ENCODE results near the gene LTO1.

LTO1 gene, protein sequence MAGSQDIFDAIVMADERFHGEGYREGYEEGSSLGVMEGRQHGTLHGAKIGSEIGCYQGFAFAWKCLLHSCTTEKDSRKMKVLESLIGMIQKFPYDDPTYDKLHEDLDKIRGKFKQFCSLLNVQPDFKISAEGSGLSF

DNA sequence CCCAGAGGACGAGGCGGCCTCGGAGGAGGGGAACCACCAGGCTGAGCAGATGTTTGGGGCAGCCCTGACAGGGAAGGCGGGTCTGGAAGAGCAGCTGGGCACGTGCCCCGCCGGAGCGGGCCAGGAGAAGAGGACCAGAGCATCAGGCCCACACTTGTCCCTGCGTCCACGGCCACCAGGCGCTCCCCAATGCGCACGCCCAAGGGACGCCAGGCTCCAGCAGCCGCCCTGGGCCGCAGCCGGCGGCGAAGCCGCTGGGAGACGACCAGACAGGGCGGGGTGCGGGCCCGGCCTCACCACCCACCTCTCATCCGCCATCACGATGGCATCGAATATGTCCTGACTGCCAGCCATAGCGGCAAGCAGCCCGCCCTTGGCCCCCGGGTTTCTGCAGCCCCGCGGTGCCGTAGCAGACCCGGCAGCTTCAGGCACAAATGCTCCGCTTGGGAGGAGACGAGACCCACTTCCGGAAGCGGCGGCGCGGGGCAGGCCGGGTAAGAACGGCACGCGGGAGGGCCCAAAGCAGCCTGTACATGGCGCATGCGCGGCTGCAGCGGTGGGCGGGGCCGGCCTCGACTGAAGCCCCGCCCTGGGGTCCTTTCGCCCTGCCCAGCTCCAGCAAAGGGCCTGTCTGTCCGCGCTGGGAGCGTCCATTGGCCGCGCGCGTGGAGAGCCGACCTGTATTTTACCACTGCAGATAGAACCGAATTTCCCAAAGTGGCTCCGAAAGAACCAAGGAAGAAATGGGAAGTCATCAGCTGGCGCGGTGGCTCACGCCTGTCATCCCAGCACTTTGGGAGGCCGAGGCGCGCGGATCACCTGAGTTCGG is at the start of gene LTO1:
LTO1 (minus strand) TSS at position 468 of the 829 bp plus-strand sequence; CDS start at position 354, 114 bp downstream.
- peak; percentile 99 for DNase-seq (ENCODE audit: low spot score)

DNA sequence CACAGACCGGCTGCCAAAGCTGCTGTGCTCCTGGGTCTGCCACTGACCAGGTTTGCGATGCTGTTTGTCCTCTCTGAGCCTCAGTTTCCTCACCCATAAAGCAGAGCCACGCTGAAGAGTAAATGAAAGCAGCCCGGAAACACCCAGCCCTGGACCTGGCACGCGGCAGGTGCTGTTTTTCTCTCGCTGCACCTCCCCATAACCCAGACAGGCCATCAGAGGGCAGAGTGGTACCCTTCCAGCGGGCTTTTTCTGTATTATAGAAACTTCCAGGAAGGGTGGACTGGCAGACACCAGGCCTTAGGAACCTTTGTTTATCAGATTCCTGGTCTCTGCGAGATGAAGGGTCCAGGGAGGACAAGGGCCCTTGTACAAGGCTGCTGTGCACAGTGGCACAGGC is 46.6 kb upstream of the LTO1 start:
- peak; percentile 33 for DNase-seq (ENCODE audit: low spot score)

DNA sequence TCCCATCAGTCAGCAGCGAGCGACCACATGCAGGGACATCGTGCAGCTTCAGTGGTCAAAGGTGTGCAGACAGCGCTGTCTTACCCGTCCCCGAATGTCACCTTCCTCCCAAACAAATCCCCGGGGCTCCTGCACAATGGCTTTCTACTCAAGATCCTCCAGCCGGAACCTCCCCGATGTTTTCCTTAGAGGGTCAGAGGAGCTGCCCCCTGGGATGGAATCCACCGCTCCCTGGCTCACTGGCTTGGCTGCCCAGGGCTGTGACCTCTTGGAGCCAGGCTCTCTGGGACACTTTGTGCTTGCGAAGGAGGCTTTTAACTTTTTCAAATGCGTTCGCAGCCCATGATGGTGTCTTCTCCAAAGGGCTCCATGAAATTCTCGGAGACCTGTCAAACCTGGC is 46.0 kb upstream of the LTO1 start:
- no peak for DNase-seq (ENCODE audit: low spot score)

DNA sequence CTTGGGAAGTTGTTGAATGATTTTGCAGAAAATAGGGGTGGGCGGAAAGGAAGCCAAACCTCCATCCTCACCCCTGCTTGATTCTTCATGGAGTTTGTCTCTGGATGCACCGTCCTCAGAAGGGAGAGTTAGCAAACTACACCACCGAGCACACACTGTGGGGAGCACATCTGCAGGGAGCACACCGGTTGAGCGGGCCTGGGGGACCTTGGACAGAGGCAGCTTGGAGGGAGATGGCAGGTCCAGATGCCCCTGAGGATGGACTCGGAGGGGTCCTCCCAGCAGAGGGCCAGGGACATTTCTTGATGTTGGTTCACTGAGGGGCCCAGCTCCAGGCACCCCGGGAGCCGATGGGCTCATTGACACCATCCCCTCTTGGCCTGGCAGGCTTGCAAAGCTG is 43.8 kb upstream of the LTO1 start:
- DNase-seq (ENCODE audit: low spot score): no peak

DNA sequence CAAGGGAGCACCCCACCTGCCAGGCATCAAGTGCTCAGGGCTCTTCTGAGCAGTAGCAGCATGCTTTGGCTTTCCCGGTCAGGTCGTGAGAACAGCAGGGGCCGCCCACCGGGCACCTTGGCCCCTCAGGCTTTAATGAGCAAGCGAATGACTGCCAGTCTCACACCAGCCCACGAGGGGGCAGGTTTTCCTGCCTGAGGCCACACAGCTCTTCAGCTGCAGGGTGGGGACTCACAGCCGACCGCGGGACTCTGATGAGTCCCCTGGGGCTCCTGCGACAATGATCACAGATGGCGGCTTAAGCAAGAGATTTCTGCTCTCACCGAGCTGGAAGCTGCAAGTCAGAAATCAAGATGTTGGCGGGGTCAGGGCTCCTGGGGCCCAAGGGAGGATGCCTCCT is 43.0 kb upstream of the LTO1 start:
- DNase-seq (ENCODE audit: low spot score): peak; percentile 59

DNA sequence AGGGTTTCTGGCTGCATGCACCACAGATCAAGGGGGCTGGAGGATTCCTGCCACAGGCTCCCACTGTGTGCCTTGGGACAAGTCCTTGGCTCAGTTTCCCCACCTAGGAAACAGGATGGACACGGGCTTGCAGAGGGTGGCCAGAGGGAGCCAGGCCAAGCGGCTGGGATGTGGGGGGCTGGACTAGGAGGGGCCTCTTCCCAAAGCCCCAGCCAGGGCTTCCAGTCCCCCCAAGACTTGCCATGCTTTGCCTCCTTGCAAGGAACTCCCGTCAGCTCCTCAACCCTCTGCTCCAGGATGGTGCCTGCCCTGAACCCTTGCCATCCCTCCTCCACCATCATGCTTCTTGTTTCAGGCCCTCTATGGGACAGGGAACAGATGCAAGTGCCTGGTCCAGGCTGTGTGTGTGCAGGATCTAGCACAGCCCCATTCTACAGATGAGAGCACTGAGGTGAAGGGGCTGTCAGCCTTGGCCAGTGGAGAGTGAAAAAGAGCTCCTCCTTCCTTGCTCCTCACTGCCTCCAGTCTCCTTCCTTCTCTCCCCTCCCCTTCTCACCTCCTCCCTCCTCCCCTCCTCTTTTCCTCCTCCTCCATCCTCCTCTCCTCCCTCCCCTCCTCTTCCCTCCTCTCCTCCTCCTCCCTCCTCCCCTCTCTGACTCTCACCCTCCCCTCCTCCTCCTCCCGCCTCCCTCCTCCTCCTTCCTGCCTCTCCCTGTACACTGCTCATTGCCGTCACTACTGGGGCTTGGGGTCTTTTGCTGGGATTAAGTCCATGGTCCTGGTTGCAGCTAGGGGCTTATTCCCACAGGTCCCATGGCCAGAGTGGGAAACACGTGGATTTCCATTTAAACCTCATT is 42.0 kb upstream of the LTO1 start:
- DNase-seq (ENCODE audit: low spot score): no peak

DNA sequence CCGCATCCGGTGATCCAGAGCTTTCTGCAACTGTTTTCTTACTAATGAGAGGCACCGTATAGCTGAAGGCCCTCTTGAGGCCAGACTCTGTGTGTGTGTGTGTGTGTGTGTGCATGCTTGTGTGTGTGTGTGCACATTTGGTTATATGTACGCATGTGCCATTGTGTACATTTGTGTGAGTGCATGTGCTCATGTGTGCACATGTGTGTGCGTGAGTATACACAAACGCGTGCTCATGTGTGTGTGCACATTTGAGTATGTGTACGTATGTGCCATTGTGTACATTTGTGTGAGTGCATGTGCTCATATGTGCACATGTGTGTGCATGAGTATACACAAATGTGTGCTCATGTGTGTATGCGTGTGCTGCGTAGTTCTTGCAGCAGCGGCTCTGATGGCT is 40.9 kb upstream of the LTO1 start:
- DNase-seq (ENCODE audit: low spot score): no peak

DNA sequence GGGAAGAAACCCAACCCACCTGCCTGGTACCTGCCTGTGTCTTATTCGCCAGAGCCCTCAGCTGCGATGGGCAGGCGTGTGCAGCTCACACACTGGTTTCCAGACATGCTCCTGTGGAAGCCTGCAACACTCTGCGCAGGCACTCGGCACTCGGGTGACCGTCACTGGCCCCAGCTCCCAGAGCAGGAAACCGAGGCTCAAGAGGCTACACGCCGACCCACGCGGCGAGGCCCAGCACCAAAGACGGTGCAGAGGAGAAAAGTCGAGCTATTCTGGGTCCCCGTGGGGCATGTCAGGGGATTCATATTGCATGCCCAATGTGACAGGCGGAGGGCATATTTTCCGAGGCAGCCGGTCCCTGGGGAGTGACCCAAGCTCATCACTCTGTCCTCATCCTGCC is 40.3 kb upstream of the LTO1 start:
- DNase-seq (ENCODE audit: low spot score): no peak

DNA sequence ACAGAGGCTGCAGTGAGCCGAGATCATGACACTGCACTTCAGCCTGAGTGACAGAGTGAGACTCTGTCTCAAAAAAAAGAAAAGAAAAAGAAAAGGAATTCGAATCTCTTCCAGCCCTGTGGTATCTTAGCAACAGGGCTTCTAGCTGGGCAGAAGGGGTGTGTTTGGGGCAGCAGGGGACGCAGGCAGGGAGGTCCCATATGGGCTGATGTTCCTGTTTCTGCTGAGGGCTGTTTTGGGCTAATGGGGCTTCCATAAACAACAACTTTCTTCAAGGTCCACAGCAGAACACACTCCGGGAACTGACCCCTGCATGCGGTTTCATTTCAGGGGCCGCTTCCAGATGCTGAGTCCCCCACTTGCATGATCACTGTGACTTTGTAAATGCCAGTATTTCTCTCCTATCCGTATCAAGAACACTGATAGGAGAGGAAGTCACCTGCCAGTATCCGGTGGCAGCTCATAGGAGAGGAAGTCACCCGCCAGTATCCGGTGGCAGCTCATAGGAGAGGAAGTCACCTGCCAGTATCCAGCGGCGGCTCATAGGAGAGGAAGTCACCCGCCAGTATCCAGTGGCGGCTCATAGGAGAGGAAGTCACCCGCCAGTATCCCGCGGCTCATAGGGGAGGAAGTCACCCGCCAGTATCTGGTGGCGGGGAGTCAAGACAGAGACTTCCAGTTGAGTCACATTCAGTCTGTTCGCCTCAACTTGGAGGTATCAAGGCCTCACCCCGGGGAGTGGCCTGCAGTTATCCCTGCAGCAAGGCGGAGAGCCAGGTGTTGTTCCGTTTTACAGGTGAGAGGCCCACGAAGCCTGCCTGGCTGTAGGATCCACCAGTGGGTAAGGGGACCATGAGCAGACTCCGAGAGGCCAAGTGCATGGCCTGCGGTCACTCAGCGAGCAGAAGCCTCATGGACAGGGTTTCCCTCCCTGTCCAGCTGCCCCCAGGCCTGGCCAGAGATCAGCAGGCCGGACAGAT is 37.0 kb upstream of the LTO1 start:
- DNase-seq (ENCODE audit: low spot score): no peak

DNA sequence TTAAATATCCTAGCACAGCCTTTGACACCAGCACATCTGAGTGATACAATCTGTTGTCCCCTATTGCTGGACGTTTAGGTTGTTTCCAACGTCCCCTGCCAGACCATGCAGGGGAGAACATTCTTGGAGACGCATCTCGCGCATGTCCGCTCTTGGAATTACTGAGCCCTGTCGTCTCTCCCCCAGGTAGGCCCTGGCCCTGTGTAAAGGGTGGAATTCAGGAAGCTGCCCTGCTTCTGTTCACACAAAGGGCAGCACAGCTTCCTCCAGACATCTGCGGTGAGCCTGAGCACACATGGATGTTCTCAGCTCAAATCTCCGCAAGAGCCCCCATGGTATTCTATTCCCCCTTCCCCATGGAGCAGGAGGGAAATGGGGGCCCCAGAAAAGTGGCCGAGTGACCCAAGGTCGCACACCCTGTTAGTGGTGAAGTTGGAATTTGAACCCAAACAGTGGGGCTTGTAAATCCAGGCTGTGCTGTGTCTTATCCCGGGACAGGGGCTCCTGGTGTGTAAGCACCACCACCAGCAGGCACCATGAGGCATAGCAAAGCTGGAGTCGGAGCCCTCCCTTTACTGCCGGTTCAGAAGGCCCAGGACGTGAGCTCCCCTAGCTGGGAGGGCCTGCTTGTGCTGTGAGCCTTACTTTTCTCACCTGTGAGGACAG is 33.7 kb upstream of the LTO1 start:
- DNase-seq (ENCODE audit: low spot score): no peak

DNA sequence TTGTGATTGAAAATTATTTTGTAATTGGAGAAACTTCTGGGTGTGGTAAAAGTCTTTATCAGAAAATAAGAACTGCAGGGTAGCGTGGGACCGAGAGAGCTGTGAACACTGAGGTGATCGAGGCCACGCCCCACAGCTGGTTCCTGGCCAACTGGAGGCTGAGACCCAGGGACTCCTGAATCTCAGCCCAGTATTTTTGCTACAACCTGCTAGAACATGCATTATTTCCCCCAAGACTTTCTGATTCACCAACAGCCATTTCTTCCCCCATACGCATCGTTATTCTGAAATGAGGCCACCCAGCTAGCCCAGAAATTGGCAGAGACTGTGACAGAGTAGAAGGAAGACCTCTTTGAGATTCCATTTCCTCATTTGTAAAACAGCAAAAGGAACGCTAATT is 32.0 kb upstream of the LTO1 start:
- DNase-seq (ENCODE audit: low spot score): no peak

DNA sequence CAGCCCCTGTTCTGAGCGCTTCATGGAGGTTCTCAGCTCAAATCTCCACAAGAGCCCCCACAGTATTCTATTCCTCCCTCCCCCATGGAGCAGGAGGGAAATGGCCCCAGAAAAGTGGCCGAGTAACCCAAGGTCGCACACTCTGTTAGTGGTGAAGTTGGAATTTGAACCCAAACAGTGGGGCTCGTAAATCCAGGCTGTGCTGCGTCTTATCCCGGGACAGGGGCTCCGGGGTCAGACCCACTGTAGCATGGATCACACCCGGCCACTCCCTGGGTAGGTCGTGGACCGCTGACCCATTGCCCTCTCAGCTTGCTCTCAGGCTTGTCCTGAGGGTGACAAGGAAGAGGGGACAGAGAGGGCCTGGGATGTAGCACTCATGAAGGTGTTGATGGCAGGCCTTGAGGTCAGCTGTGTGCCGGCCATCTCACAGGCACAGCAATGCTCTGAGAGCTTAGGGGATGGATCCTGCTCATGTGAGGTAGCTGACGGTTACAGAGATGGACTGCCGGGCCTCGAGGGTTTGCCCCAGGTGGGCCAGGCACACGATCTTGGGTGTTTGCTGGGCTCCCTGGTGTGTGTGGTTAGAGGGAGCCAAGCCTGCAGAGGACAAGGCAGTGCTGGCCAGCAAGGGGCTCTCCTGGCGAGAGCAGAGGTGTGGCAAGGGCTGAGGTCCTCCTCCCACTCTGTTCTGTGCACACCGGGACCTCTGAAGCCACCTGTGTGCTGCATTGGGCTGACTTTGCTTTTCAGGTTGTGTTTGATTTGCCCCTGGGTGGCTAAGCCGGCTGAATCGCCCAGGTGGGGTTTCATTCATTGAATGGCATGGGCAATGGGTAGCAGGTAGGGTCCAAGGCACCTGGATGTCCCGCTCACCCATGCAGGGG is 31.0 kb upstream of the LTO1 start:
- no peak for DNase-seq (ENCODE audit: low spot score)

DNA sequence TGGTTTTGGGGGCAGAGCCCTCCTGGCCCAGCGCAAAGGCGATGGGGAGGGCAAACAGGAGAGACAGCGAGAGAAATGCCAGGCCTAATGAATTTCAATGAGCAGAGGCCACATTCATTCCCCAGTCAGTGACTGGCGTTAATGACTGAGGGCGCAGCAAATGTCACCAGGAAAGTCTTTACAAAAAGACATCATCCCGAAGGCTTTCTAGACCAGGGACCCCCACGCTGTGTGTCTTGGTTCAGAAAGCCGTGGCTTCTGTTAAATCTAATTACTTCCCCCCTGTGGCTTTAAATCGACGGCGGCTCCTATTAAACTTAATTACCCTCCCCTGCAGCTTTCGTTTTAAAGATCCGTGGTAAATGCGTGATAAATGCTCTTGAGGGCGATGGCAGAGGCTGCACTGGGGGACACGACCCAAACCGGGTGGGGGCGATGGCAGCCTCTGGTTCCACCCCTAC is 30.2 kb upstream of the LTO1 start:
- DNase-seq (ENCODE audit: low spot score): peak; percentile 21

DNA sequence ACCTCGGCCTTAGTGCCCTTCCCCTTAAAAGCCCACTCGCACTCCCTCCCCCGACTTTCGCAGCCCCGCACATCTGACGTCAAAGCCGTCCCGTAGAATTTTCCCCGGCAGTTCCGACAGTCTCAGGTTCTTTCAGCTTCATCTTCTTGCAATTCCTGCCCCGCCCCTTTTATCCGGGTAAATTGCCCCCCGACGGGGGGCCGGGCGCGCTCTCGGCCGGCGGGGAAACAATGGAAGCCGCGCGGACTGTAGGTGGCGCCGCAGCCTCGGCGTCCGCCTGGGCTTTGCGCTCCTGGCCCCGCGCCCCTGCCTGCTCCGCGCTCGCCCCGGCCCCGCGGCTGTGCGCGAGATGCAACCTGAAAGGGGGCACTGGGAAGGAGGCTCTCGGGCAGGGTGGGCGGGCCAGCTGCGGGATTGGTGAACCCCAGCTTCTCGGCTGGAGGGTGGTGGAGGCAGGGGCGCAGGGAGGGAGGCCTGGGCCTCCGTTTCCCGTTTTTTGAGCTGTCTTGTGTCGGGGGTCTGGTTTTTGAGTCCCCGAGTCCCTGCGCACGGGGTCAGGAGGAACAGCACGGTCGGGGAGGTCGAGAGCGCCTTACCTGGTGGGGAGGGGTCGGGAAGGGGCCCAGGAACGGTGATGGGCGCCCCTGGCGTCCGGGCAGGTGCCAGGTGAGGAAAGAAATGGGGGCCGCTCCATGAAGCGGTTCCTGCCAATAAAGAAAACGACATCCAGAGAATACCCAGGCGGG is 29.5 kb upstream of the LTO1 start:
- peak; percentile 22 for DNase-seq (ENCODE audit: low spot score)

DNA sequence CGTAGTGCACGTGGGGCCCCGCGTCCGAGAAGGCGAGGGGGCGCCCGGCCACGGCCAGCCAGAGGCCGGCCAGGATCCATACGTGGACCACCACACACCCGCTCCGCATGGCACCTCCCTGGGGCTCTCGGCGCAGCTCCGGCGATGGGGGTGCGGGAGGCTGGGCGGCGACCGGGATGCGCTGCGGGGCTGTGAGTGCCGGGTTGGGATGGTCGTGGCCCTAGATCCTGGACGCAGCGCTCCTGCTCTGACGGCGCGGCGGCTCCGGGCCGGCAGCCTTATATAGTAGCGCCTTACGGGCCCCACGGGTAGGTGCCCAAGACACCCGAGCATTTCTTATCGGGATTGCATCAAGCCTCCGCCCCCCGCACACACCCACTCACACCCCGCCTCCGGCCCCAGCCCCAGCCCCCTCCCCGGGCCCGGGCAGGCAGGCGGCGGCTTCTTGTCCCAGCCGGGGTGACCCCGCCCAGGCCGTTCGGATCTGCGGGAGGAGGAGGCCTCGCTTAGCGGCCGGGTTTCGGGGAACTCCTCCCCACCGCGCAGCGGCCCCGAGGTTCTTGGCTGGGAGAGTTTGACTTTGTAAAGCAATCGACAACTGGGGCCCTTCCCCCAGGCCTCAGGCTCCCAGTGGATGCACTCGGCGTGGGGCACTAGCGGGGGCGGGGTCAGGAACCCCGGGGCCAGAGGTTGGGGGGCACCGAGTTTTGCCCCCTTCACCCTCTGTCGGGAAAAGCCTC is 28.8 kb upstream of the LTO1 start, which contains the start of gene FGF19:
FGF19 (minus strand) TSS at position 255 of the 740 bp plus-strand sequence; CDS start at position 109, 146 bp downstream.
- DNase-seq (ENCODE audit: low spot score): no peak

DNA sequence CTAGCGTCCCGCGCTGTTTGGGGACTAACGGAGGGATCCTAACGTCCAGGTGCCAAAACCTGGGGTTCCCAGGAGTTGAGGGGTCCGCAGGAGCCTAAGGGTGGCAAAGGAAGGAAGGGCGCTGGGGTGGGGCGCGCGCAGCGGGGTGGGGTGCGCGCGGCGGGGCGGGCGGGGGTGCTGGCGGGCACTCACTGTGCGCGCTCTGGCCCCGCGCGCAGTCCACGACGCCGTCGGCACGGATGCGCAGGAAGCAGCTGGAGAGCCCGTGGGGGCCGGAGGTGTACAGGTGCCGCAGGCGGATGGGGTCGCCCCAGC is 28.3 kb upstream of the LTO1 start:
- no peak for DNase-seq (ENCODE audit: low spot score)

DNA sequence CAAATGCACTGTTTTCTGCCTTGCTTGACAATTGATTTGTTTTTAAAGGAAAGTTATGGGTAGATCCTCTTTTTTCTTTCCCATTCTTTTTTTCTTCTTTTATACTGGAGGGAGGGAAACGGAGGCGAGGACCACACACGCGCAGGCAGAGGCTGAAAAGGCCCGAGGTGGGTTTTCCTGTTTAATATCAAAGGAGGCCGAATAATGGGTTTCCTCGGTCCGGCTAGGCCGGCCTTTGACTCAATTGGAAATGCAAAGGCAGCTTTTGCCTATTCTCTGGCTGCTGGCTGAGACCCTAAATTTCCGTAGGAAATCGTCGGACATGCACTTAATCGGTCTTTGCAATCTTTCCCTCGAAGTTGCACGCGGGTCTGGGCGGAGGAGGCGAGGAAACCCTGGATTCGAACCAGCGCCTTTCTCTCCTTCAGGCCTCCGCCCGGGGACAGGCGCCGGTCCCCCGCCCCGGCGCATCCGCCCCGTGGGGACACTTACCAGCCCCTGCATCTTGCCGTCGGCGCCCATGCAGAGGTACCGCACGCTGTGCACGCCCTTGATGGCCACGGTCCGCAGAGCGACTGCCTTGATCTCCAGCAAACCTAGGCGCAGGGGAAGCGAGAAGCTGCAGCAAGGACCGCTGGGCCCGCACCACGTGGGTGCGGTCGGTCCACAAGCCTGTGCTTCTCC is 27.8 kb upstream of the LTO1 start:
- DNase-seq (ENCODE audit: low spot score): no peak

DNA sequence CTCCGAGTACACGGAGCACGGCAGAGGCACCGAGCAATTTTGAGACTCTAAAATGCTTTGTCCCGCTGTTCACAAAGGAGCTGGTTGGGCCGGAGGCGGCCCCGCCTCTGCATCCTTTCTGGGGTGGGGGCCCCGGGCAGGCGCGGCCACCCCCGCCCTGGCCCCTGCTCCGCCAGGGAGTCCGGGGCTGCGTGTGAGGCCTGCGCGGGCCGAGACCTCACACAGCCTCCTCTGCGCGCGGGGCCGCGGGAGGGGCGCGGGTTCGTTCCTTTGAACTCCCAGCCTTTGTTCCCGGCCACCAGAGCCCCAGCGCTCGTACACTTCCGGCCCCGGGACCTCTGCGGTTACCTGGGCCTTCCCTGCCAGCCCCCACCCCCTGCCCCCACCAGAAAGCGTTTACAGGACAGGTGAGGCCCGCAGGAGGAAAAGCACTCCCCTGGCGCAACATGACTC is 27.1 kb upstream of the LTO1 start:
- no peak for DNase-seq (ENCODE audit: low spot score)

Measured in AG08395 (cell line).